Neural crest cell (in vitro differentiated cells): ENCODE results near the gene FCHSD2. TPM values are rescaled to one million over a fixed set of nuclear protein-coding genes. Genes with fewer than 3 reads are reported as not detected.

ENCODE experiments used
- DNase-seq: peaks from one replicate; pipeline ENCODE4 v3.0.0; 2021; ENCODE audit warnings: low read depth, mixed read lengths, low spot score
- H3K27ac Mint-ChIP-seq: one replicate; pipeline ENCODE4 v1.8.0; 2021; ENCODE audit warnings: mild to moderate bottlenecking, mixed read lengths; ENCODE audit not compliant: unreplicated experiment
- H3K27me3 Mint-ChIP-seq: 2 replicates; pipeline ENCODE4 v1.8.0; 2021; ENCODE audit warnings: low read depth, mild to moderate bottlenecking, mixed read lengths
- H3K36me3 Mint-ChIP-seq: 2 replicates; pipeline ENCODE4 v1.8.0; 2021; ENCODE audit warnings: low read depth, mild to moderate bottlenecking, mixed read lengths
- H3K4me1 Mint-ChIP-seq: 2 replicates; pipeline ENCODE4 v1.8.0; 2021; ENCODE audit warnings: mixed read lengths
- H3K4me3 Mint-ChIP-seq: one replicate; pipeline ENCODE4 v1.8.0; 2021; ENCODE audit warnings: mild to moderate bottlenecking, mixed read lengths
- H3K9me3 Mint-ChIP-seq: 2 replicates; pipeline ENCODE4 v1.8.0; 2021; ENCODE audit warnings: mixed read lengths
- total RNA-seq: library from RNA; stranded (reverse); gene quantifications from 2 replicates; pipeline ENCODE4 v1.2.1, GENCODE V29; 2021
- TF ChIP-seq, protein P1 (sequence below): fragments of 200-600 bp; sonication (generic); conservative IDR thresholded peaks from 2 replicates; pipeline ENCODE4 v1.5.0; 2021; ENCODE audit warnings: antibody characterized with exemption, mild to moderate bottlenecking

FCHSD2 gene
- total RNA-seq, 1 donor from 2014 or later: 34.4 TPM

DNA sequence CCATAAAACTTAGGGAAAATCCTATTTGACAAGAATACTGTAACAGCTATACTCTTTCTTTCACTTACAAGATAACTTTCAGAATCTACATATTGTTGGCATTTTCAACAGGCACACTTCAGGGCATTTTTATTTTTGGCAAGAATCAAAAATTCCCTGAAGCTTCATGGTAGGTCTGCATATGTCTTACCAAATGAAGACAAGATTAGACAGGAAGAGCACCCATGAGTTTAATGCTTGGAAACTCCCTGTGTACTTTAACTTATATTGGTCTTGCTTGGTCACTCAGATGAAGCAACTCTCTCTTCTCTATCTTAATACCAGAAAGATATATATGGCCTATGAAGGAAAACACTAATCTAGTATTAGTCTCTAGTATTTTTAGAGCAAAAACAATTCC lies 190.2 kb downstream of the FCHSD2 start:
- H3K9me3 Mint-ChIP-seq: no peaks in the 10 kb centered on the region
- H3K4me1 Mint-ChIP-seq: peaks cover 4% of the 10 kb centered on the region
- no peak overlapping the region for H3K27ac Mint-ChIP-seq
- no peaks in the 10 kb centered on the region for H3K36me3 Mint-ChIP-seq
- no peak for DNase-seq
- no peaks in the 10 kb centered on the region for H3K27me3 Mint-ChIP-seq
- no peak overlapping the region for H3K4me3 Mint-ChIP-seq
- TF ChIP-seq, protein P1, sequence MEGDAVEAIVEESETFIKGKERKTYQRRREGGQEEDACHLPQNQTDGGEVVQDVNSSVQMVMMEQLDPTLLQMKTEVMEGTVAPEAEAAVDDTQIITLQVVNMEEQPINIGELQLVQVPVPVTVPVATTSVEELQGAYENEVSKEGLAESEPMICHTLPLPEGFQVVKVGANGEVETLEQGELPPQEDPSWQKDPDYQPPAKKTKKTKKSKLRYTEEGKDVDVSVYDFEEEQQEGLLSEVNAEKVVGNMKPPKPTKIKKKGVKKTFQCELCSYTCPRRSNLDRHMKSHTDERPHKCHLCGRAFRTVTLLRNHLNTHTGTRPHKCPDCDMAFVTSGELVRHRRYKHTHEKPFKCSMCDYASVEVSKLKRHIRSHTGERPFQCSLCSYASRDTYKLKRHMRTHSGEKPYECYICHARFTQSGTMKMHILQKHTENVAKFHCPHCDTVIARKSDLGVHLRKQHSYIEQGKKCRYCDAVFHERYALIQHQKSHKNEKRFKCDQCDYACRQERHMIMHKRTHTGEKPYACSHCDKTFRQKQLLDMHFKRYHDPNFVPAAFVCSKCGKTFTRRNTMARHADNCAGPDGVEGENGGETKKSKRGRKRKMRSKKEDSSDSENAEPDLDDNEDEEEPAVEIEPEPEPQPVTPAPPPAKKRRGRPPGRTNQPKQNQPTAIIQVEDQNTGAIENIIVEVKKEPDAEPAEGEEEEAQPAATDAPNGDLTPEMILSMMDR: no peak

DNA sequence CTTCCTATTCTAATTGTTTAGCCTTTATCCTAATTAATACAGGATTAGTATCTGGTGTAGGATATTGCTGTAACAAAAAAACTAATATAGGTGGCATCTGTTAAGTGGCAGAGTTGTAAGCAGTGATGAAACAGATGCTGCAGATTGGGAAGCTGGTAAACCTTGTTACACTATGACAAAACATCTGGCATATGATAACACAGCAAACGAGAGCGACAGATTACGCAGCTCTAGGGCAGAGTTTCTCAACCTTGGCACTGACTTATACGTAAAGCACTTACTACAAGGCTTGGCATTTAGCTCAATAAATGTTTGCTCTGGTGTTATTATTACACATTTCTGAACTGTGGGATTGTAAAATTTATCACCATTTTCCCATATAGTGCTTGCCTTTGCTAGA lies 190.9 kb downstream of the FCHSD2 start:
- H3K9me3 Mint-ChIP-seq: no peaks in the 10 kb centered on the region
- H3K4me1 Mint-ChIP-seq: peaks cover 4% of the 10 kb centered on the region

DNA sequence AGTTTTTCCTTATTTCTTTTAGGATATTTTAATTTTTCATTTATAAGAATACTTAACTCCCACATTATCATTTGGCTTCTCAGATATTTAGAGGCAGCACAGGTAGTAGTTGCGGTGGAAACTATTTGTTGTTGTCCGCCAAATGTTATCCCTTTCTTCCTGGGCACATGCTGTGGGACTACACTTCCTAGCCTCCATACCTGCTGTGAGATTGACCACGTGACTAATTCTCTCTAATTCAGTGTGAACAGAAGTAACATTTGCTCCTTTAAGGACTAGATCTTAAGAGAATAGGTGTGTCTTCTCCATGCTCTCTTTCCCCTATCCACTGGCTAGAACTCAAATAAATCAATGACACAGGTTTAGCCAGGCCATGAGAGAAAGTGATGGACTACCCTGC lies 191.4 kb downstream of the FCHSD2 start:
- TF ChIP-seq, protein P1: no peak
- Mint-ChIP-seq H3K4me3 (no peak overlapping the region), H3K9me3 (no peaks in the 10 kb centered on the region), H3K27ac (no peak overlapping the region), H3K27me3 (no peaks in the 10 kb centered on the region), H3K36me3 (no peaks in the 10 kb centered on the region), H3K4me1 (peaks cover under 1% of the 10 kb centered on the region)
- no peak for DNase-seq

More for the DNA sequence above, 190.9 kb downstream of the FCHSD2 start:
- H3K27ac Mint-ChIP-seq: no peak overlapping the region
- no peaks in the 10 kb centered on the region for H3K36me3 Mint-ChIP-seq
- no peak for DNase-seq
- TF ChIP-seq, protein P1: no peak
- no peaks in the 10 kb centered on the region for H3K27me3 Mint-ChIP-seq
- H3K4me3 Mint-ChIP-seq: no peak overlapping the region

DNA sequence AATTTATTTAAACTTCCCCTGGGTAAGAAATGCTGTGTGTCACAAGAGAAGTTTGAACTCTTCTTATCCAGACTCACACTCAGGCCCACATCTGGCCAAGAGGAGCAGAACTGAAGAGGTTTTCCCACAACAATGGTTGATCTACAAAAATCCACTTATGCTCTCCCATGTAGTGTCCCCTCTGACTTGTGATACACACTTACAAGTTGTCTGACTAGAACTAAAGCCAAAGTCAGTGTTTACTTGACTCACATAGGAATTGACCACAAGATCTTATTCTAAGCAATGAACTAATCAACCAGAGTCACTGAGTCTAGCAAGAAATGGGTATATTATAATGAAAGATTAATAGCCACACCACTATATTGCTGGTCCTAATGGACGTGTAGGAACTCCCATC lies 194.9 kb downstream of the FCHSD2 start:
- no peak overlapping the region for H3K4me3 Mint-ChIP-seq
- no peaks in the 10 kb centered on the region for H3K27me3 Mint-ChIP-seq
- no peak for DNase-seq
- TF ChIP-seq, protein P1: no peak
- H3K27ac Mint-ChIP-seq: no peak overlapping the region
- no peaks in the 10 kb centered on the region for H3K4me1 Mint-ChIP-seq
- H3K9me3 Mint-ChIP-seq: peaks cover under 1% of the 10 kb centered on the region
- H3K36me3 Mint-ChIP-seq: peaks cover 4% of the 10 kb centered on the region

DNA sequence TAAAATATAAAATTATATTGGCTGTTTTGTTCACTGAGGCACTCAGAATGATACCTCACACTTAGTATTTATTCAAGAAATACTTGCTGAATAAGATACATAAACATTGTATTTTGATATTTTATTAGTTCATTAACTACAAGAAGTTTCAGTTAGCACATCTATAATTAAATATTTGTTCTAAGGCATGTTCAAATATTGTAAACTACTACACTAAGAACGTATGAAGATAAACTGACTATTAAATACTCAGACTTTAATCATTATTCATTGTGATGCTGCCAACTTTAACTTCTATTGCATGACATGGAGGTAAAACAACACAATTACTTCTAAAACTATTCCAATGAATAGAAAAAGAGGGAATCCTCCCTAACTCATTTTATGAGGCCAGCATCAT lies 198.5 kb downstream of the FCHSD2 start:
- no peaks in the 10 kb centered on the region for H3K27me3 Mint-ChIP-seq
- TF ChIP-seq, protein P1: no peak
- H3K27ac Mint-ChIP-seq: no peak overlapping the region
- peaks cover 7% of the 10 kb centered on the region for H3K36me3 Mint-ChIP-seq
- H3K4me1 Mint-ChIP-seq: no peaks in the 10 kb centered on the region
- H3K4me3 Mint-ChIP-seq: no peak overlapping the region
- no peak for DNase-seq
- peaks cover 3% of the 10 kb centered on the region for H3K9me3 Mint-ChIP-seq

DNA sequence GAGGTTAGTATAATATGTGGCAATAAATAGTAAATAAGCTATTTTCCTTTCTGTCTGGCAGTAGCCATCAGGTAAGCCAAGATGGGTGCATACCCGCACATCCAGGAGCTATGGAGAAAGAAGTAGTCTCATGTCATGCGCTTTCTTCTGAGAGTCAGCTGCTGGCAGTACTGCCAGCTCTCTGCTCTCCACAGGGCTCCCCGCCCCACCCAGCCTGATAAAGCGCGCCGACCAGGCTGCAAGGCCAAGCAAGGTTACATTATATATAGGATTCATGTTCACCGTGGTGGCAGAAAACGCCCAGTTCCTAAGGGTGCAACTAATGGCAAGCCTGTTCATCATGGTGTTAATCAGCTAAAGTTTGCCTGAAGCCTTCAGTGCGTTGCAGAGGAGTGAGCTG lies 201.7 kb downstream of the FCHSD2 start:
- Mint-ChIP-seq H3K9me3 (peaks cover 3% of the 10 kb centered on the region), H3K27ac (peak overlapping the region; percentile 22), H3K27me3 (no peaks in the 10 kb centered on the region), H3K36me3 (peaks cover 7% of the 10 kb centered on the region), H3K4me3 (no peak overlapping the region), H3K4me1 (no peaks in the 10 kb centered on the region)
- TF ChIP-seq, protein P1: no peak
- DNase-seq: no peak
